GM21526 (cell line): ENCODE measurements around the gene FADD.
"Not testable (repeated sequence)": the region's sequence is repeated elsewhere in the genome, so short reads cannot be mapped to it uniquely, and the experiment has no call there.

Experiments
- ATAC-seq: cut with Tn5 transposase; IDR thresholded peaks from one replicate; pipeline ENCODE4 v1.9.1; 2021; ENCODE audit warnings: moderate library complexity; ENCODE audit not compliant: unreplicated experiment, low FRiP score

Gene FADD

GRCh38 chr11:70203751-70204465 lies 812 bp downstream of the FADD start:
- peak; percentile 40 for ATAC-seq

GRCh38 chr11:70204466-70204799 lies 1.3 kb downstream of the FADD start:
- ATAC-seq: no peak

DNA sequence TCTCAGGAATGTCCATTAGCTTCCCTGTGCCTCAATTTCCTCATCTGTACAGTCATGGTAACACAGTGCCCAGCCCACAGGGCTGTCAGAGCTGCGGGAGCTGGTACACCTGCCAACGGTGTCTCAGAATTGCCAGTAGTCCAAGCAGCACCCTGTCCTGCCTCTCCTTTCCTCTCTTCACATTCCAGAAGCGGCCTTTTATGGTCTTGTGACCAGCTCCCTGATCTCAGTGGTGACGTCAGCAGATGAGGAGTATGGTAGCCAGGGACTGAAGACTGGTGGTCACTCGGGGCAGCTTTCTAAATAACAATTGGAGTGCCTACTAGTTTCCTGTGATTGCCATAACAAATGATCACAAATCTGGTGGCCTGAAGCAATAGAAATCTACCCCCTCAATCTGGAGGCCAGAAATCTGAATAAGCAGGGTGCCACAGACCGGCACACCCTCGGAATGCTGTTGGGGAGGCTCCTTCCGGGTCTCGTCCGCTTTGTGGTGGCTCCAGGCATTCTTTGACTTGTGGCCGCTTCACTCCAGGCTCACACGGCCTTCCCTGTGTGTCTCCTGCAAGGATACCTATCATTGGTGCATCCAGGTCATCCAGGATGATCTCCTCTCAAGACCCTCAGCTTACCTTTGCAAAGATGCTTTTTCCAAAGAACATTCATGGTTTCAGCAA lies 2.1 kb downstream of the FADD start:
- ATAC-seq: no peak

- no peak for ATAC-seq
Measured at GRCh38 chr11:70205766-70206165, 2.7 kb downstream of the FADD start.

- ATAC-seq: no peak
Measured at GRCh38 chr11:70206226-70206981, 3.3 kb downstream of the FADD start.

DNA sequence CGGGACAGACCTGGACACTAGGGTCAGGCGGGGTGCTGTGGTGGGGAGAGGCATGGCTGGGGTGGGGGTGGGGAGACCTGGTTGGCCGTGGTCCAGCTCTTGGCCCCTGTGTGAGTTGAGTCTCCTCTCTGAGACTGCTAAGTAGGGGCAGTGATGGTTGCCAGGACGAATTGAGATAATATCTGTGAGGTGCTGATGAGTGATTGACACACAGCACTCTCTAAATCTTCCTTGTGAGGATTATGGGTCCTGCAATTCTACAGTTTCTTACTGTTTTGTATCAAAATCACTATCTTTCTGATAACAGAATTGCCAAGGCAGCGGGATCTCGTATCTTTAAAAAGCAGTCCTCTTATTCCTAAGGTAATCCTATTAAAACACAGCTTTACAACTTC lies 3.9 kb downstream of the FADD start:
- ATAC-seq: no peak

DNA sequence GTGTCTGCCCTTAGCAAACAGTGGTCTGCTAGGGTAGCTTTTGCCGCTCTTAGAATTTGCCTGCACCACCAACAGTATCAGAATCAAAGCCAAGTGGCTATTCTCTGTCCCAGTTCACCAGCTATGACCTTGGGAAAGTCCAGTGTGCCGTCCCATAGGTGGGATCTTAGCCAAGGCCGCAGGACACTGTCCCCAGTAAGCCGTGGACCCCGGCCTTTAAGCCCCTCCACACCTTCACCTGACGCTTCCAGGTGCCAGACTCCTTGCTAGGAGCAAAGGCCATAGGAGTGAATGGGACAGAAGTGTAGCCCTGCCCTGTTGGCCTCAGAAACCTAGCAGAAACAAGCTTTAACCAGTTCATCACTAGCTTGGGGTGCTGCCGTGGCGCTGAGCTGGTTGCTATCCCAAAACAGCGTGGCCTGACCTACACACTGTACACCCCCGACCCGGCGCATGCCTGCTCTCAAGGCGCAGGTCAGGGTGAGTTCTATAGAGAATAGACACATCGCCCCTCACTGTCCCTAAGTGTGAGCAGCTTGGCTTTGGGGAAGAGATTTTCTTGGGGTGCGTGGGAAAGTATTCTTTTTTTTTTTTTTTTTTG lies 4.5 kb downstream of the FADD start:
- ATAC-seq: no peak

- no peak for ATAC-seq
Measured at GRCh38 chr11:70209391-70209912, 6.4 kb downstream of the FADD start.

DNA sequence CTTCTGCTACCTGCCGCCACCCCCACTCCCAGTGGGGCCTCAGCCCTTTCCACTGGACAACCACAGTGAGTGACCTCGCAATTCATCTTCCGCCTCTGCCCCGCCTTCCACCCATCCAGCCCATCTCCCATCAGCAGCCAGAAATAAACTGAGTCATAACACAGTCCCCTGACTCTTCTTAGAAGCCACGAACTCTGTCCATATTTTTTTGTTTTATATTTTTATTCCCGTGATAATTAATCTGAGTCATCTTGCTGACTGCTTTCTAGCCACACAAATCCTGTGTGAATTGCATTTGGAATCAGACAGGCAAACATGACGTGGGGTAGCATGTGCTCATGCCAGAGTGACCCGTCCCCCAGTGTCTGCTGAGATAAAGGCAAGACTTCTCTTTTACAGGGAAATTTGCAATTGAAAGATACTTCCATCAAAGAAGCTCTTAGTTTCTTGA lies 7.0 kb downstream of the FADD start:
- no peak for ATAC-seq

DNA sequence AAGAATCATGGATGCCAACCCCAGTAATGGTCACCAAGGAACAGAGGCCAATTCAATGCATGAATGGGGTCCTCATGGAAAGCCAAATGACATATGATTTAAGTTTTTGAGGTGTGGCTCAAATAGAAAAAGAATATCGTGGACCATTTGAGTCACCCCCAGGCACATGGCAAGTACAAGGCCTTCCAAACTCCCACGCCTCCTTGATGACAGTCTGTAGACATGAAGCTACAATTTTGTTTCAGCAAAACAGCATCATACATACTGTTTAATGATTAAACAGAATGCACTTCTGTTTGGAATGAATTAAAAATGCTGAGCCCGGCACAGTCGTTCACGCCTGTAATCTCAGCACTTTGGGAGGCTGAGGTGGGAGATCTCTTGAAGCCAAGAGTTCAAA lies 7.4 kb downstream of the FADD start:
- no peak for ATAC-seq

DNA sequence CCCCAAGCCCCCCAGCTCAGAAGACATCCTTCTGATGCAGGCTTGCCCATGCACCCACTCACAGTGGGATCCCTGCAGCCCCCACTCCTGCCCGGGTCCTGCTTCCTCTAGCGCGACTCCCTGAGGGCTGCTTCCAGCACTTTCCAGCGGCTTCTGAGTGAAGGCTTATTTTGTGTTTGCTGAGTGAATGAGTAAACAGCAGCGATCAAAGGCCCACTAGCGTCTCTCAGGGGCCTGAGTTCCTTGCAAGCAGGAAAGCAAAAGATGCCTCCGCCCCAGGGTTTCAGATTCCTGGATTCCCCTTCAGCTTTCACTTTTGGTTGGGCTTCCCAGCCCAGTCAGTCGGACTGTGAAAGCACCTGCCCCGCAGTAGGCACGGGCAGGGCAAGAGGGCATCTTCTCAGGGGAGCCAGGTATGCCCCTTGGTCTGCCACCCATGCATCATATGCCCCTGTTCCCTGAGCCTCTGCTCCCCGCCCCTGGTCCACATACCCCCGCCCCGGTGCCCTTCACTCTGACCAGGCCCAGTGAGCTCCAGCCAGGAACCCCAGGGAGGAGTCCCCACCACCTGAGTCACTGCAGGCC lies 9.2 kb downstream of the FADD start:
- no peak for ATAC-seq

DNA sequence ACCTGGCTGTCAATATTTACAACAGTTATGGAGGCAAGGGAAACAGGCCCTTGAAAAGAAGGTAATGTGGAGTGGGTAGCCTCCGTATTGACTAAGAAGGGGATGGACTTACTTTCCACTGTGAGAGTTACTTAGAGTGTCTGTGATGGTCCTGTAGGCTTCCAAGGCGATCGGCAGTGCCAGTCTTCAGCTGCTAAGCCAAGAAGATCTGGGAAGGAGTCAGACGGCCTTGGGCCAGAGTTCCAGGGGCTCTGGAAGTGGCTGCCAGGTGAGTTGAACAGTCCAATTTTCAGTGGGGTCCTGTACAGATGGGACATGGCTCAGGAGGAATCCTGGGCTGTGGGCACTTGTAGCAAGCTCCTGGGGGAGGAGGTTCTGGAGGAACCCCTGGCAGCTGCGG lies 14.3 kb downstream of the FADD start:
- not testable (repeated sequence) for ATAC-seq

GRCh38 chr11:70218076-70218475 lies 15.0 kb downstream of the FADD start:
- not testable (repeated sequence) for ATAC-seq

DNA sequence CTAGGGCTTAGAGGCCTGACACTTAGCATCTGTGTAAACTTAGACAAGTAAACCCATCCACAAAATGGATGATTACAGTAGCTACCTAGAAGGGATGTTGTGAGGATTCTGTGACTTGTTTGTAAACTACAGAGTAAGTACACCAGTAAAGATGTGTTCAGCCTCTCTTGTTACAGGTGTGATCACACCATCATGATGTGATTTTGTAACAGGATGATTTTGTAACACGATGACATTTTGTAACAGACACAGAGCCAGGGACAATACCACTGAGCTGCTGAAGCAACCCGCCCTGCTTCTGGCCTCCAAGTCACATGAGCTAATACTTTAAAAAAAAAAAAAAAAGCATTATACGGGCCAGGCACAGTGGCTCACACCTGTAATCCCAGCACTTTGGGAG lies 17.0 kb downstream of the FADD start:
- no peak for ATAC-seq

GRCh38 chr11:70220920-70221319 lies 17.8 kb downstream of the FADD start:
- no peak for ATAC-seq

DNA sequence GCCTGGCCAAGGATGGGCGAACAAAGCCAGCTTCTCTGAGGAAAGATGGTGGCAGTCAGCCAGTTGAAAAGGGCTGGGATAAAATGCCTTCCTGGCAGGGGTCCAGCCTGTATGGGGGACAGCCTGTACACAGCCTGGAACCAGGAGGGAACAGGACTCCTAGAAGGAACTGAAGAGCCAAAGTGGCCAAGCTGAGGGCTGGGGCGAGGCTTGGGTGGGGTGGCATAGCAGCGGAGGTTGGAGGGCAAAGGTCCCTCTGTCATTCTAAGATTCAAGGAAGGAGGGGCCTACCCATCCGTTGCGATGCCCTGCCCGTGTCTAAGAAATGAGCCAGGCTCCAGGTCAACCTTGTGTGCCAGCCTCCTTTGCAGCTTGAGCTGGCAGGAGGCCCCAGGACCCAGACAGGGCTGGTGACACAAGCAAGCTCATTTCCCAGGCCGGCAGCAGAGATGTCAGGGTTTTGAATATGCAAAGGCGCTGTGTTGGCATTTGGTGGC lies 22.6 kb downstream of the FADD start:
- no peak for ATAC-seq

- ATAC-seq: no peak
Measured at GRCh38 chr11:70226183-70226582, 23.1 kb downstream of the FADD start.

DNA sequence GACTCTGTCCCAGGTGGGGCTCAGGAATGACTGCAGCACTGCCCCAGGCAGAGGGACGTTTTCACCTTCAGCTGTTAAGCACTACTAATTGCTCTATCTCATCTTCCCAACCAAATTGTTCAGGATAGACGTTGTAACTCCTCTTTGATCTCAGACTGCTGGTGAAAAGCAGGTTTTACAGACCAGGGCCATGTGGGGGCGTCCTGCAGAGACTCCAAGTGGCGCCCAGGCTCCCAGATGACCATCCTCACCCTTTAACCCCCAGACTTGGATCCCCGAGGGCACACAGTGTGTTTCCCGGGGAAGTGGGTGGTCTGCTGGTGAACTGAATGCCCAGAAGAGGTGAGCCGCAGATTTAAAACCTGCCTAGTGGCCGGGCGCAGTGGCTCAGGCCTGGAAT lies 23.9 kb downstream of the FADD start:
- no peak for ATAC-seq

GRCh38 chr11:70229737-70230136 lies 26.6 kb downstream of the FADD start:
- no peak for ATAC-seq

DNA sequence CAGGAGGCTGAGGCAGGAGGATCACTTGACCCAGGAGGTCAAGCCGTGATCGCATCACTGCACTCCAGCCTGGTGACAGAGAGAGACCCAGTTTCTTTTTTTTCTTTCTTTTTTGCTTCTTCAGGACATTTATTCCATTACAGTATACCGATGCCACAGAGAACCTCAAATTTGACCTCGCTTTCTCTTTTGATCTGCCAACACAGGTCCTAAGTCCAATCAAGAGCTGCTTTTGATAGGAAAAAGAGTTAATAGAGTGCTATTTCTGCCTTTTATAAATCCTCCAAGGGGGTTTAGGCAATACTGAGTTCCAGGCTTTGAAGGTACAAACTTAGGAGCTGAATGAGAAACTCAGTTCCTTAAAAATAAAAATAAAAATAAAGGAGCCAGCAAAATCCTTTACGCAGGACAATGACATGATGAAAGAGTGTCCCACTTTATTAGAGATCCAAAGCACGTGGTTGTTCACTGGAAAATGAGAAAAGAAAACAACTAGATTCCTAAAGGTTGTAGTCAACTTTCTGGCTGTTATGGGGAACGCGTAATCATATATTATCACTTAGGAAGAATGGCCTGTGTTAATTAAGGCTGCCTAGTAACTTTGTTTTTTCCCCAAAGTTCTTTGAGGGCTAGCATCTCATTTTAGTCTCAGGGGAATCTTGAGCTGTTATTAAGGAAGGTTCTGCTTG lies 27.2 kb downstream of the FADD start:
- no peak for ATAC-seq
